Urothelium cell line (cell line): ENCODE results near the gene CHID1.

Experiments
- DNase-seq: peaks from one replicate; pipeline ENCODE4 v3.0.0; 2011; ENCODE audit warnings: low spot score, mixed read lengths
- FAIRE-seq: peaks from 2 replicates; lab custom pipeline; 2011; peaks lifted over from hg19 to GRCh38; lab: Jason Lieb, UNC

Gene CHID1

DNA sequence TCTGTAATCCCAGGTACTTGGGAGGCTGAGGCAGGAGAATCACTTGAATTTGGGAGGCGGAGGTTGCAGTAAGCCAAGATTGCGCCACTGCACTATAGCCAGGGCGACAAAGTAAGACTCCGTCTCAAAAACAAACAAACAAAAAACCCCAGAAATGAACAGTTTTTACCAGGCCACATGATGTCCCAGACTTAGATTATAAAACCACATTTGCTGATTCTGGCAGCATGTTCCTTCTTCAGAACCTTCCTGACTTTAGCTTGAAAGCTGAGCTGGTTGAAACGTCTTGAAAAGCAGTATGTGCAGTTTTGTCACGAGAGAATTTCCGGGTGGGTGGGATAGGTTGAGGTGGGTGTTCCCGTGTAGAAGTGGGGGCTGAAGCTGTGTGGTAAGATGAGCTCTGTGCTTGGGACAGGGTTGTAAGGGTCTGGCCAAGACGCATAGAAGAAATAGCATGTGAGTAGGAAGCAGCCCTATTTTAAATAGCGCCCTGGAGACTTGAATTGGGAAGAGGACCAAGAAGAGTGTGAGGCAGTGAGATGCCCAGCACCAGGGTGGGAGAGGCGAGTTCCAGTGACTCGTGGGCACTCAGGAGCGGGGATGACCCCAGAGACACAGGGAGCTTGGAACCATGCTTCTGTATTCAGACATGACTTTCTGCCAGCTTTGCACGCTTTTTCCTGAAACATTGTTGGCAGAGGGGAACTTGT, 22.7 kb upstream of the CHID1 start:
- DNase-seq, result no peak
- FAIRE-seq, result no peak

DNA sequence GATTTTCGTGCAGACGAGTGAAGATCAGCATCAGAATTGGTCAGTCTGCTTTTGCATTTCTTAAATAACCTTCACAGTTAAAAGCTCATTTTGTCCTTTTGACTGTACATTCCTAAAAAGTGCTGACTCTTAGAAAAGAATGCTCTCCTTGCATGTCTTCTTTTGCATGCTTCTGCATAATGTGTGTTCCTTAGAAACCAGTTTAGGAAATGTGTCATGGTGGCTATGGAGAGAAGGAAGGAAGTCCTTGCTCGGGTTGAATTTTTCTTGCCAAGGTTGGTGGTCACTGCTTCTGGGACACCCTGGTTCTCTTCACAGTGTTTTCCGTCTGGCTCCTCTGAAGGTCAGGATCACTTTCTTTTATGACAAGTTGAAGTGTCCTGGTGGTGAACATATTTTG, 21.8 kb upstream of the CHID1 start:
- no peak for FAIRE-seq
- DNase-seq, result no peak

DNA sequence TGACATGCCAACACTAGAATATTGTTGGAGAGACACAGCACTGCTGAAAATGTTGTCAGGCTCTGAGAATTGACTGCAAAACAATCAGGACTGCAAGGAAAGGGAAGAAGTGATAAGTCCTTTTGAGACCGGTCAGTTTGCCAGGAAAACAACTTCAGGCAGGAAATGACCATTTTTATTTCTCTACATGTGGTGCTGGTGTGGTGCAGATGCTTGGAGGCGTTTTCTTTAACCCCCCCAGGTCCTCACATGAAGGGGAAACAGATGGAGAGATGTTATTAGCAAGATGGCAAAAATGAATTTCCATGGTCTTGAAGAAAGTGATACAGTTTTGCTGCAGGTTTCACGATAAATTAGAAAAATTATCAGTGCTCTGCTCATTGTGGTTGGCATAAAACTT, 20.8 kb upstream of the CHID1 start:
- FAIRE-seq, result no peak
- no peak for DNase-seq

DNA sequence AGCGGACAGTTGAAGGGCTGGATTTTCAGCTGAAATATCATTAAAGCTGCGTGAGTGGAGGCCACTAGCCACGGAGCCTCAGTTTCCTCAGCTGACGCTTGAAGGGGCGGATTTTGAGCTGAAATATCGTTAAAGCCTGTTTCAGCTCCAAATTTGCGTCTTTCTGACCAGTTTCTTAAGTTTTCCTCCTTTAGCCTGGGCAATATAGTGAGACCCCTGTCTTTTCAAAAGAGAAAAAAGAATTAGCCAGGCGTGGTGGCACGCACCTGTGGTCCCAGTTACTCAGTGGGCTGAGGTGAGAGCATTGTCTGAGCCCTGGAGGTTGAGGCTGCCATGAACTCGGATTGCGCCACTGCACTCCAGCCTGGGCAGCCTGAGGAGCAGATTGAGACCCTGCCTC, 18.8 kb upstream of the CHID1 start:
- DNase-seq, result no peak
- no peak for FAIRE-seq

DNA sequence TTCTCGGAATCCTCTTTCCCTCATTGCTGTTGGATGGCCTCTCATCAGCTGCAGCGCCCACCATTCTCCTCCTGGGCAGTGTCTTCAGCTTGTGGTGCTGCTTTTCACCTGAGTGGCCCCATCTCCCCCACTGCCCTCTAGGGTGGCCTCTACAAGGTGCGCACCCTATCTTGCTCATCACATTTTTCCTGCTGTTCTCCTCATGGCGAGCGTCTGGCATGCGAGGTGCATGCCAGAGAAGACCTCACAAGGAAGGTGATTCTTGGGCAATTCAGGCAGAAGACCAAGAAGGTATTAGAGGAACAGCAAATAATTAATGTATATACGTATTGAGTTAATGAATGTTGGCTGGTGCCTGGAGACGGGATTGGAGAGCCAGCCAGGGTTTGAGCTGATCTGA, 18.2 kb upstream of the CHID1 start:
- FAIRE-seq, result no peak
- no peak for DNase-seq

DNA sequence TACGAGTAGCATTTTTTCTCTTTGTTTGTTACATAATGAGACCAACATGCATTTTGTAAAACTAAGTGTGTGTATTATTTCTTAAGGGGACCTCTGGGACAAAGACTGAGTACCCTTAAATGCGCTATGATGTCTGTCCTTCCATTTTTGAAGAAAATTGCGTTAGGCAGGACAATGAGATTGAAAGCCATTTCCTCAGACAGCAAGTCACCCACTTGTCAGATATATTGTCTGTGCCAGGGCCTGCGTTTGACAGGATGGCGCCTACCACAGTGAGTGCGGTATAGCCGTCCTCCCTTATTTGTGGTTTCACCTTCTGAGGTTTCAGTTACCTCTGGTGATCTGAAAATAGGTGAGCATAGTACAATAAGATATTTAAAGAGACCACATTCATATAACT, 17.3 kb upstream of the CHID1 start:
- no peak for FAIRE-seq
- DNase-seq, result no peak

DNA sequence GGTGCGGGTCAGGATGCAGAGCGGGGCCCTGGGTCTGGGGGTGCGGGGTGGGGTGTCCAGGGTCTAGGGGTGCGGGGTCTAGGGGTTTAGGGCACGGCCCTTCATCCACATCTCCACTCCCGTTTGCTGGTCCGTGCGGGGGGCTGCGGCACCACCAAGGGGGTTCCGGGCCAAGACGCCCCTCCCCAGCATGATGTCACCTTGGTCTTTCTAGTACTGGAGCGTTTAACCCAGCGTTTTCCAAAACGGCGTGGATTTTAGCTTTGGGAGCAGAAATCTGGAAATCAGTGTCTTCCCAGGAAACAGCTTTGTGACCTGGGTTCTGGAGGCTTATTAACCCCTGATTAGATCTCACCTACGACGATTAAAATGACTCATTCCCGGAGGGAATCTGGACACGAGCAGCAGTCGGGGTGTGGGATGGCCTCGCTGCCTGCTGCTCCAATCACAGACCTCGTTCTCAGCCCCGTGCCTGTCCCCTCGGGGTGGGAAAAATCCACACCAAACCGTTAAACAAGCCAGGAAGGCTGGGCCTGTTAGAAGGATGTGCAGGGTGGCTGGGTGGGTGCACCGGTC, 15.8 kb upstream of the CHID1 start:
- DNase-seq (peak; percentile 46), FAIRE-seq (no peak)

DNA sequence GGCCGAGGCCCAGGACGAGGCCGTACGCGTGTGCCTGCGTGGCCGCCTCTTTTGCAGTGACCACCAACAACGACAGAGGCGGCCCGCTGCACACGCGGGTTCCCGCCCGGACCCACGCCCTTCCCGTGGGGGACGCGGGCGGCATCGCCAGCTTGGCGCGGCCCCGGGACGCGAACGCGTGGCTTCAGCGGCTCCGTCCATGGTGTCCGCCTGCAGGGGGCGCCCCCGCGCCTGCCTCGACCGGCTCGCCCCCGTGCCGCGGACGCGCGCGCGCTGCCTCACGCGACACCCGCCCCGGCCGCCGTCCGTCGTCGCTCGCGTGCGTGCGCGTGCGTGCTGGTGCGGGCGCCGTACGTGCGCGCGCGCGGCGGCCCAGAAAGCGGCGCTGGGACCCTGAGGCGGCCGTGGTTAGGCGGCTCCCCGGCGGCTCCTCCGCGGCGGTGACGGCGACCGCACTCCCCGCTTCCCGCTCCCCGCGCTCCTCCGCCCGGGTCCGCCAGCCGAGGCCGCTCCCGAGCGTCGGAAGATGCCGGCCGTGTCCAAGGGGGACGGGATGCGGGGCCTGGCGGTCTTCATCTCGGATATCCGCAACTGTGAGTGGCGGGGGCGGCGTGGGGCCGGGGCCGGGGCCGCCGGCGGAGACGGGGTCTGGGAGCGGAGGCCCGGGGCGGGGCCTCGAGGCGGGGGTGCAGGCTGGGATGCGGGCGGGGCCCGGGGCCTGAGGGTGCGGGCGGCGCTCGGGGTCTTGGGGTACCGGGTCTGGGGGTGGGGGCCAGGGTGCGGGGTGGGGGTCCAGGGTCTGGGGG, 15.1 kb upstream of the CHID1 start, which contains the start of gene AP2A2:
AP2A2 (plus strand) TSS at position 375 of the 806 bp plus-strand sequence; CDS start at position 527, 152 bp downstream.
- DNase-seq (peak; percentile 92), FAIRE-seq (peak; percentile 85)

DNA sequence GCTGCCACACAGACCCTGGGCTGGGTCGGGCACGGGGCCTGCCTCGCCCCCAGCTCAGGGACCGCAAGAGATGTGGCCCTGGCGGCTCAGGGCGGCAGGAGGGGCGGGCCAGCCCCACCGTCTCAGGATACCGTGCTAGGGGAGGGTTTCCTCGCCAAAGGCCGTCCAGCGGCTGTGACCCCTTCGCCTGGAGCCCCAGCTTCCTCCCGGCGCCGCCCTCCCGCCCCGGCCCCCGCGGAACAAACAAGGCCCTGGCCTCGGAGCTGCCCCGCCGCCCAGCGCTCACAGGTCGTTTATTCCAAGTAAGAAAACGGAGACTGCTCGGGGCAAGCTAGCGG, 14.5 kb upstream of the CHID1 start:
- DNase-seq (no peak), FAIRE-seq (no peak)

DNA sequence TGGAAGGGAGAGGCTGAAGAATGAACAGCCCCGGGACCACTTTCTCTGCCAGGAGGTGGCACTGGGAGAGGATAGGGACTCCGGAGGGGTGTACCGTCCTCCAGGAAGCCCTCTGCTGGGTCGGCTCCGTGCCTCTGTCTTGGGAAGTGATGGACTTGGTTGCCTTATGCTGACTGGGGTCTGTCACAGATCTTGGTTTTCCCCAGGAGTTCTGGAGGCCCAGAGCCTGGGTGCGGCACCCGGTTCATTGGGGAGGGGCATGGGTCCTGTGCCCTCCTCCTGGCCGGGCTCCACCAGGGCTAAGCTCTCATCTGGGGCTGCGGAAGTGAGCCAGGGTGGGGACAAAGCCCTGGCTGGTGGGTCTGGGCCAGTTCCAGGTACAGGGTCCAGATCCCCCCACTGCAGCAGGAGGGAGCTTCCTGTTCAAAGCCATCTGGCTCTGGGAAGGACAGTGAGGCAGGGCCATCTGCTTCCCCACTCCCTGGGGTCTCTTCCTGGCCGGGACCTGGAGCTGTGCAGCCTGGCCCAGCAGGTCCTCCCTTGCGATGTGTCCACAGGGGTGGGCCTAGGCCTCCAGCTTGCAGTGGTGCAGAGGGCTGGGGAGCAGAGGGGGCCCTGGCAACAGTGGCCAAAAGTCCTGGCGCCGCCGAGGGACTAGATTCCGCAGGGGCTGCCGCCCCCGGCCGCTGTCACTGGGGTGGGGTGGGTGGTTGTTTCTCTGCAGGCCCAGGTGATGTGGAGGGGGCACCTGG, 14.0 kb upstream of the CHID1 start:
- DNase-seq (no peak), FAIRE-seq (no peak)

DNA sequence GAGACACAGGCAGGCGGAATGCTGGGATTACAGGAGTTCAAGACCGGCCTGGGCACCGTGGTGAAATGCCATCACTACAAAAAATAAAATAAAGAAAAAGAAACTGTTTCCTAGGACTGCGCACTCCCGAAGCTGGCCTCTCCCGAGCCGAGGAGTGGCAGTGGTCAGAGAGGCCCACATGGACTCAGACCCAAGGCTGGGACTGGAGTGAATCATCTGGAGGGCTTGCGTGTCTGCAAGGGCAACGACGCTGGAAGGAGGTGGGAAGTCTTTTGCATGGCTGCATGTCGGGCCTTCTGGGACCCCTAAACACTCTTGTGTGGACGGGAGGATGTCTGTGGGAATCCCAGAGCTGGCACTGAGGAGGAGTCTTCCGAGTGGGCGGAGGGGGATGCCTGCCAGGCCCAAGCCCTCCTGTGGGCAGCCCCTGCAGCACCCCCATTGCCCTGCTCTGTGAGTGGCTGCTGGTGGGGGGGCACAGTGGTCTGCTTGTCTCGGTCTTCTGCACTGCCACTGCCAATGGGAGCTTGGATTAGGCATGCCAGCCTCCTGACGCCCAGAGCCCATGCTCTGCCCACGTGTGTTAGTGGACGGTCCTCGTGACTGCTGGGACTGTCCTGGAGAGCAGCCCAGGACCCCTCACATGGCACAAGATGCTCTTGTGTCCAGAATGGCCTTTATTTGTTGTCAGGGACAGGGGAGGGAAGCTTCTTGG, 13.2 kb upstream of the CHID1 start:
- DNase-seq (no peak), FAIRE-seq (no peak)

DNA sequence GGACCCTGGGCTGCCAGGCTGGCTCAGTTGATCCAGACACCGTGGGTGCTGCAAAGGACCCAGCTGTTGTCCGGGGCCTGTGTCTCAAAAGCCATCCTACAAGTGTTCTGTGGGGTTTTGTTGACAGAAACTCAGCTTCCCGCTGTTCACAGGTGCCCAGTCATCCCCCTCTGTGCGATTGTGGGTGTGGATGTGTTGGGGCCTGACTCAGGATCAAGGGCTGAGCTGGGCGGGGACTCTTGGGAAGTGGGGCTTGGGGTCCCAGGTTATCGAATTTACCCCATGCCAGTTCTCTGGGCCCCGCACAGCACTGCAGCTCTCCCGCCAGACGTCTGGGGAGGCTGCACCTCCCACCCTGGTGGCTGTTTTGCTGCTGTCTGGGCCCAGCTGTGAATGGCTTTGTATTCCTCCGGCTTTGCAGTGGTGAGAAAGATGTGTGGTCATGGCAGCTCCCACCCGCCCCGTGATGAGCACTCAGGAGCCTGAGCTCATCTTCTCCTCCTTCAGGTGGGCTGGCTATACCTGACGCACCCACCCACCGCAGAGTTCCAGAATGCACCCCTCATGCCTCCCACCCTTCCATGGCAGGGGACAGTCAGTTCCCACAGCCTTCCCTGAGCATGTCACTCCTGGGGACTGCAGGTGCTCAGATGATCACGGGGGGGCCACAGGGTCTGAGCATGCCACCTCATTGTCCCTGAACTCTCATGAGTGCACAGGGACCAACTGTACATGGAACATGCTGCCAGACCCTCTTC, 11.5 kb upstream of the CHID1 start:
- FAIRE-seq, result no peak
- no peak for DNase-seq

DNA sequence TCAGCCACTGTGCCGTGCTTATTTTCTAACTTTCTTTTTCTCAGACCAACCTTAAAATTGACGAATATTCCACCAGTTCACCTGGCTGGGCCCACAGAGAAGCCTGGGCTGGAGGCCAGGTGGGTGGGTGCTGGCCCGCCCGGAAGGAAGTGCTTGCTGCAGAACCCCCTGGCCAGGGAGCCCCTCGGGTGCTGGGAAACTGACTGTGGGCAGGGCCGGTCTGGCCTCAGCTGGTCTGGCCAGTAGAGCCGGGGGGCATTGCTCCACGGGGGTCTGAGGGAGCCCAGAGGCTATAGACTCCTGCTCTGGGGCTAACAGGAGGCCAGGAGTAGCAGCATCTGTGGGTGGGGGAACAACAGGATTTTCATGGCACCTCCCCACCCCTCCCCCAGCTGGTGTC, 6.8 kb upstream of the CHID1 start:
- FAIRE-seq, result no peak
- DNase-seq, result no peak

DNA sequence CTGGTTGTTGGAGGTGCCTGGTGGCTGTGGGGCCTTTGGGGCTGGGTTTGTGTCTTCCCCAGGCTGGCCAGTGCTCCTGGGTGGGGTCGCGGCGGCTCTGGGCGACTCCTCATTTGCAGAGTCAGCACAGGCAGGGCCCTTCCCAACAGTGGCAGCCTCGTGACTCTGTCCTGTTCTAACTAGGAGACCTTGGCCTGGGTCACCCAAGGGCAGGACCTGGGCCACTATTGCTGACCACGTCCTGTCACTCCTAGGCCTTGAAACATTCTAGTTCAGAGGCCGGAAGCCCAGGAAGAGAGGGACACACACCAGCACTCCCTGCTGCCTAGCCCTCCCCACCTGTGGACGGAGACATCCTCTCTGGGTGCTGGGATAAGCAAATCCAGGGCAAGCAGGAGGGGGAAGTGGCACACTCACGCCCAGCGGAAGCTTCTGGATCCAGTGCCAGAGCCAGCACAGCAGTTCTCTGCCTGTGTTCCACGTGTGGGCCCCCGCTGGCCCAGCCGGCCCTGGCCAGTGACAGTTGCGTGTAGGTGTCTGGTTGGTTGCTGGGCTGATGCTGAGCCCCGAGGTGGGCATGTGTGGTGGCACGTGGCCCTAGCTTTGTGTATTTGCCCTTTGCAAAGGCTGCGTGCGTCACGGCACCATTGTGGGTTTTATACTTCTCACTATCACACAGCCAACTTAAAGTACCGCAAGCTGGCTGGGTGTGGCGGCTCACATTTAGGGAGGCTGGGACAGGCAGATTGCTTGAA, 4.3 kb upstream of the CHID1 start:
- DNase-seq (no peak), FAIRE-seq (no peak)

DNA sequence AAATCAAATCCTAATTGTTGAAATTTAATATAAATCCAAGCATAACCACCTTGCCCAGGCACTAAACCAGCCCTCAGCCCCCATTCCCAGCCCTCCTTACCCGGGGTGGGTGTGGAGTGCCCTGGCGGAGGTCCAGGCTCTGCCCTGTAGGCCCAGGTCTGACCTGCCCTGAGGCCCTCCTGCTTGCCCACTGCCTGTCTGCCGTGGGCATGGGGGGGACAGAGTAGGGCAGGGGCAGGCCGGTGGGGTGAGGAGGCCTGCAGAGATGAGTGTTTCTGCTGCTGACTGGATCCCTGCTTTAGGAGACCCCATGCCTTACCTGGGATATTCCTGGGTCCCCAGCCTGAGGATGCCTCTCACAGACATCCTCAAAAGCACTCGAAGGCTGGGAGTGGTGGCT, 3.6 kb upstream of the CHID1 start:
- DNase-seq, result no peak
- FAIRE-seq, result no peak

DNA sequence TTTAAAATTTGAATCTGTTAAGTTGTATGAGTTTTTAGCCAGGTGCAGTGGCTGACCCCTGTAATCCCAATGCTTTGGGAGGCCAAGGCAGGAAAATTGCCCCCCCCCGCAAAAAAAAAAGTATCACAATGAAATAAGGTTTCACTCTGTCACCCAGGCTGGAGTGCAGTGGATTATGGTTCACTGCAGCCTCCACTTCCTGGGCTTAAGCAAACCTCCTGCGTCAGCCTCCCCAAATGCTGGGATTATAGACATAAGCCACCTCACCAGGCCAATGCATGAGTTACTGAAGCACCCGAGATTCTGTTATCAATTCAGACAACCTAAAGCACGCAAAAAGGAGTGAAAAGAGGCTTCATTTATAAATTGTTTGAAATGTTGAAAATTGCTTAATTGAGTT, 2.4 kb upstream of the CHID1 start:
- FAIRE-seq, result no peak
- DNase-seq, result no peak

DNA sequence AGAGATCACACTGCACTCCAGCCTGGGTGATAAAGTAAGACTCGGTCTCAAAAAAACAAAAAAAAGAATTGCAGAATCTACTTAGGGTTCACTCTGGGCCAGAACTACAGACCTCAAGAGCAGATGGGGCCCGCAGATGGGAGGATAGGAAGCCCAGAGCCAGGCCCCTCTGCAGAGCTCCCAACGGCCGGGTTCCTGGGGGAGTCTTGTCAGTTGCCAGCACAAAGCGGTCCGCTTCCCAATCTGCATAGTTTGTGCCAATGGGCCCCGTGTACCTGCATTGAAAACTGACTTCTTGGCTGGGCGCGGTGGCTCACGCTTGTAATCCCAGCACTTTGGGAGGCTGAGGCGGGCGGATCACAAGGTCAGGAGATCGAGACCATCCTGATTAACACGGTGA, 1.7 kb upstream of the CHID1 start:
- FAIRE-seq (no peak), DNase-seq (no peak)

DNA sequence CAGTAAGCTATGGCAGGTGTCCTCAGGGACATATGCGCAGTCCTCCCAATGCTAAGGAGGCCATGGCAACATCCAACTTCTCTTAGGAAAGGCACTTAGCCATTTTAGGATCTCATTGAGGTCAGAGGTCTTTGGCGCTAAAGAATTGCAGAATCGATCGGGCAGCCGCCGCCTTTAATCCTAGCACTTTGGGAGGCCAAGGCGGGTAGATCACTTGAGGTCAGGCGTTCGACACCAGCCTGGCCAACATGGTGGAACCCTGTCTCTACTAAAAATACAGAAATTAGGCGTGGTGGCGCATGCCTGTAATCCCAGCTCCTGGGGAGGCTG, 1.2 kb upstream of the CHID1 start:
- DNase-seq (no peak), FAIRE-seq (no peak)

DNA sequence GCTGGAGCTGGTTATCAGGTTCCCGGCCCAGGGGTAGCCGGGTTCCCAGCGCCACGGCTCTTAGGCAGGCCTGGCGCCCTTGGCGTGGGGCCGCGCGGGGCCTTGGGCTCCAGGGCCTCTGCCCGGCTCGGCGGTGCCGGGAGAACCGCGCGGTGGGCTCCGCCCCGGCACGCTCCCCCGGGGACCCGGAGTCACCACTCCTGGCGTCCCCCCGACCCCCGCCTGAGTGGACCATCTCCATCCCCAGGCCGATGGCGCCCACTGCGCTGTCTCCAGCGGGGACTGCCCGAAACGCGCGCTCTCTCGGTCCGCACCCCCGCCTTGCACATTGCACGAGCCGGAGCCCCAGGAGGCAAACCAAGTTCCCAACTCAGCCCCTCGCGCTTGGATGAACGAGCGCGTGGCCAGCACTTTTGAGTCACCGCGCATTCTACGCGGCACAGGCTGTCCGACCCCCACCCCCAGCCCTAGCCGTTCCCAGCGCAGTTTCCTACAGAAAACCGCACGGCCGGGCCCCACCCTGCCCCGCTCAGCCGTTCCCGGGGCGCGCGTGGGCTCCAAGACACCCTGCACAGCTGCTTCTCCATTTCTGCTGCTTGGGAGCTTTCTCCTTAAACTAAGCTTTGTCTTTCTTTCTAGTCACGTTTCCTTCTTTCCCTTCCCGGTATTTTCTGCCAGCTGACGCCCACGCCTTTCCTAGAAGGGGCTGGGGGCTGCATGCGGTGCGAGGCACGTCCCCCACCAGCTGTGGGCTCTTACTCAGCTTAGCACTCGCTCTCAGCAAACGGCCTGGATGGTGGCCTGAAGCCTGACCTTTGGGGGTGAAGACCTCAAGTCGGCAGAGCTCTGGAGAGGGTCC, 650 bp upstream of the CHID1 start:
- DNase-seq (no peak), FAIRE-seq (no peak)
